Measurements from ENCODE around the gene BMP7.

Gene BMP7

DNA sequence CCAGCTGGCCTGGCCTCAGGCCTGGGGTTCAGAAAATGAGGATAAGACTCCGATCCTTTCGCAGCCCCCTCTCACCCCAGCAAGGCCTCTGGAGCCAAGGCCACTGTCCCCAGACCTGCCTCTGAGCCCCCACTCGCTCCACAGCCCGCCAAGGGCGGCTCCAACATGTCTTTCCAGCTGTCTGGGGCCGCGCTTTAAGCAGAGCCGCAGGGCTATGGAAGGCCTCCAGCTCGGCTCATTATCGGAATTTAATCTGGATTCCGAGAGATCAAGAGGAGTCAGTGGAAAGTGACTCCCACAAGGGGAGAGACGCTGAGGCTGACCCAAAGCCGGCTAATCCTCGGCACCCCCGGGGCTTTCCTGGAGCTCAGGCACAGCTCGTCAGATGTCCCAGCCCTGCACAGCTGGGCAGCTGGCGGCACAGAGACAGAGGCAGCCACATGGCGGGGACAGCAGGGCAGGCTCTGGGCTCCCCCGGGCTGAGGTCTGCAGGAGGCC, 41.8 kb downstream of the BMP7 start:
- DNase-seq = no peak

DNA sequence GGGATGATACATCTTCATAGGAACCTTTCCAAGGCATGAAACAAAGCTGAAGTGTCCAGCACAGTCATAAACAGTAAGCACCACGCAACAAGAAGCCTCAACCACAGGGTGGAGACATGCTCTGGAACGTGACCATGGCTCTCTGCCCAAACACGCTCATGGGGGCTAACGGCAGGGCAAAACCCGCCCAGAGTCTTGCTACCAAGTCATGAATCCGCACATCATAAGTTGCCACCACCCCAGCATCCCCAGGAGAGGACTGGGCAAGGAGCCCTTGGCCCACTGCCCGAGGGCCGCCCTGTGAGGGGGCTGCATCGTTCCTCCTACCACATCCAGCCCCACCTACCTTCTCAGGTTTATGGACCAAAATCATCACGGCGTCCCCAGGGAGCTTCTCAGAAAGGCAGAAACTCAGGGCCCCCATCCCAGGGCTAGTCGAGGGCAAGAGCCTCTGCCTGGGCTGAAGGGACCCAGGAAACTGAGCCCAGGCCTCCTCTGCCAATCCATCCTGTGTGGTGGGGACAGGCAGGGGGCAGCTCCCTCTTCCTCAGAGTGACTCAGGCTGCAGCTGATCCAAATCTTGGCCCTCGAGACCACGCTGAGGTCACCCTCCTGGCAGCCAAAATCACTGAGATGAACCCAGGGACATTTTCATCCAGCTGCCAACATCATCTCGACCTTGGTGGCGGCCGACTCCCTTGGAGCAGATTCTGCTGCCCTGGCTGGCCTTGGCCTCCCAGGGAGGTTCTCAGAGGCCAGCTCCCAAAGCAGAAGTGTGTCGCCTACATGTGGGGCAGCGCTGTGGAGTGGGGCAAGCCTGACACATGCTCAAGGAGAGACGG, 42.6 kb downstream of the BMP7 start:
- DNase-seq = no peak

DNA sequence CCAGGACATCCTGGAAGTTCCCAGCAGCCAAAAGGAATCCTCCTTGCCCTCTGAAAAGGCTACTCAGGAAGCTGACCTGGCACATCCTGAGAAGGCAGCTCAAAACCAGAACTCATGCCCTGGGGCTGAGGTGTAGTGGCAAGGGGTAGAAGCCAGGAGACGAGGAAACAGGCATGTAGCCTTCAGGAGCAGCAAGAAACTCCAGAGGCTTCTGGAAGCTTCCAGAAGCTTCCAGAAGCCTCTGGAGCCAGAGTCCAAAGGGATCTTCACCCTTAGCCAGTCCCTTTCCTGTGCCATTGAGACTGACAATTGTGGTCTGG, 43.9 kb downstream of the BMP7 start:
- DNase-seq = no peak

DNA sequence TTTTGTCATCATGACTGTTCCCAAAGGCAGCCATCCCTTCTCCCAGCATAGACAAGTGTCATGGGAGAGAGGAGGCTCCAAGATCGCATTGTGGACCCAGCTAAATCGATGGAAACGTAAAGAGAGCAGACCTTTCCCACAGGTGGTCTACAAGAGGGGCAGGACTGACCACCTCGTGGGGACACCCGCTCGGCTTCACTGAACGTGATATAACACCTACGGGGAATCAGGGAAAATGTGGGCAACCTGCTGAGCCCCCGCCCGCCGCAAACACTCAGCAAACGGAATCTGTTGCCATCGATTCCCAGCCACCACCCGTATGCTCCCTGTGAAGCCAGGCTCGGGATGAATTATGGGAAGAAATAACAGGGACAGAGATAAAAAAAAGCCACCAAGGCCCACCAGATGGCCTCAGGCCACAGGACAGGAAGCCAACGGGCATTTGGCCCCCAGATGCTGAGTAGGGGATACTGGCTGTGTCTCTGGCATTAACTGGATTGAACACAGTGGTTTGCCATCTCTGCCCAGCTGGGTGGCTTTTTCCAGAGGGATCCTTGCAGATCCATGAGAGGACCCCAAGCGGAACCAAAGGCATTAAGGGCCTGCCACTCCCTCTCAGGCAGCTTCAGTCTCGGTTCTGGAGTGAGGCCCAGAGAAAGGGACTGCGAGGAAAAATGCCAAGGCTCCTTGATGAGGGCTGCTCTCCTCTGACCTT, 44.4 kb downstream of the BMP7 start:
- DNase-seq = no peak

DNA sequence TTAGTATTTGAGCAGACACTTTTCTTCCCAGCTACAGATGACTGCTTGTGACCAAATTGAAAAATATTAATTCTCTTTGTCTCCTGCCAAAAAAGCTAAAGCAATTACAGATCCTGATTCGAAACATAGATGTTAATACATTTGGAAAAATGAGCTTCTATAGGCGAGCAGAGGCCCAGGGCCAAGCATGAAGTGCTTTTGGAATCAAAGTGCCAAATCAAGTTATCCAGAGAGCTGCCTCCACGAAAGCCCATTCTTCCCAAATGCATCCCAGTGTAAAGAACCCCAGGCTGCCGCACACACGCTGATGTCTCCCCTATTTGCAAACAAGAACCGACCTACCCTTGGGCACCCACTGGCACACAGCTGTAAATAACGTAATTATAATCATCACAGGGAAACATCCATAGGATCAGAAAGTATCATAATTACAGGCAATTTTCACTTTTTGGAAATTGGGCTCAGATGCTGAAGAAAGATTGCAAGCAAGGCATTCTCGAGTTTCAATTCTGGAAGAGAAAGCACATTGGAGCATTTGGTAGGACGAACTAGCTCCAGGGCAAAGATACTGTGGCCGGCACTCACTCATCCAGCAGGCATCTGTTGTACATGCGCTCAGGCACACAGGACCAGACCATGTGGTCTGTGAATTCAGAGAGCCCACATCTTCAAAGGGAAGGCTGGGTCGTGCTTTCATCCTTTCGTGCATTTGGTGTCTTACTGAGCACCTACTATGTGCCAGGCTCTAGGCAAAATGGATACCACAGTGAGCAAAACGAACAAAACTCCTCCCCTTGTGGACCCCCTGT, 45.9 kb downstream of the BMP7 start:
- no peak for DNase-seq

DNA sequence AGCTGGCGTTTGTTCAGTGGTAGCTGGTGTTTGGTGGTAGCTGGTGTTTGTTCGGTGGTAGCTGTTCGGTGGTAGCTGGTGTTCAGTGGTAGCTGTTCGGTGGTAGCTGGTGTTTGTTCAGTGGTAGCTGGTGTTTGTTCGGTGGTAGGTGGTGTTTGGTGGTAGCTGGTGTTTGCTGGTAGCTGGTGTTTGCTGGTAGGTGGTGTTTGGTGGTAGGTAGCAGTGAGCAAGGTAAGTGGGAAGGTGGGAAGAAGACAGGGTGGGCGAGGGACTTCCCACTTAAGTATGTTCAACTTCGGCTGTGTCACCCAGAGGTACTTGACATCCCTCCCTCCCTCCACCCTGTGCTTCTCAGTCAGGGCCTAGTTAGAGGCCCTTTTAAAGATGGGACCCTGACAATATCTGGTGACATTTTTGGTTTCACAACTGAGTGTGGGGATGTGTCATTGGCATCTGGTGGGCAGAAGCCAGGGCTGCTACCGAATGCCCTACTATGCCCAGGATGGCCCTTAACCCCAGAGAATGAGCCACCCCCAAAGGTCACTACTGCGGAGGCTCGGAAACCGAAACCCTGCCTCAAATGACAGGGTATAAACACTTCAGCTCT, 47.3 kb downstream of the BMP7 start:
- no peak for DNase-seq

DNA sequence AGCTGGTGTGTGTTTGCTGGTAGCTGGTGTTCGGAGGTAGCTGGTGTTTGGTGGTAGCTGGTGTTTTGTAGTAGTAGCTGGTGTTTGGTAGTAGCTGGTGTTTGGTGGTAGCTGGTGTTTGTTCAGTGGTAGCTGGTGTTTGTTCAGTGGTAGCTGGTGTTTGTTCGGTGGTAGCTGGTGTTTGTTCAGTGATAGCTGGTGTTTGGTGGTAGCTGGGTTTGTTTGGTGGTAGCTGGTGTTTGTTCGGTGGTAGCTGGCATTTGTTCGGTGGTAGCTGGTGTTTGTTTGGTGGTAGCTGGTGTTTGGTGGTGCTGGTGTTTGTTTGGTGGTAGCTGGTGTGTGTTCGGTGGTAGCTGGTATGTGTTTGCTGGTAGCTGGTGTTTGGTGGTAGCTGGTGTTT, 48.0 kb downstream of the BMP7 start:
- no peak for DNase-seq

DNA sequence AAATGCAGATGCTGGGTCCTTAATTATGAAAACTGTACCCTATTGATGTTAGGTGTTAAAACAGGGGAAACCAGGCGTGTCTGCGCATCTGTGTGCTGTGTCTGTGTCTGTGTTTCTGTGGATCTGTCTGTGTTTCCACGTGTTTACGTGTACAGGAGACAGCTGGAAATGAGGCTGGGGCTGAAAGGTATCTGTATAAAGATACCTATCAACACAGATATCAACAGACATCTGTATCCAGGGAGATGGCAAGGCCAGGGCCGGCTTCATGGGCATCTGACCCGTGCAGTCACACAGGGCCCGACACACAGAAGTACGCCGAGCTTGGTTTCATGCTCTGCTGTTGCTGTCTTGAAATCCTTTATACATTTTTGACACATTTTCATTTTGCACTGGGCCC, 48.6 kb downstream of the BMP7 start:
- DNase-seq = no peak

DNA sequence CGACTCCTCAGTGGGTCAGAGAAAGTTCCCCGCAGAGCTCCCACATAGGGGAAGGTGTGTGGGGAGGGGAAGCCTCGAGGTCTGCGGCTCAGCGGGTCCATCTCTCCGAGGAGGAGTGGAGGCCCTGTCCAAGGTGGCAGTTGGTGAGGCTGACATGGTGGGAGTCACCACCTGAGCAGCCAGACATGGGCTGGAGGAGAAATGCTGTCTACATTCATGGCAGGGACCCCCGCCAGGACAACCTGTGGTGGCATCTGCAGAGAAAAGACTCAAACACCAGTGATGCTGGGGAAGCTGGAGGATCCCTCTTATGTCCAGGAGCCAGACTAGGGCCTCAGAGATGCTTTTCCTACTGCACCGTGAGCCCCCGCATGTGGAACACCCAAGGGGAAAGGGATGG, 49.8 kb downstream of the BMP7 start:
- DNase-seq = no peak

DNA sequence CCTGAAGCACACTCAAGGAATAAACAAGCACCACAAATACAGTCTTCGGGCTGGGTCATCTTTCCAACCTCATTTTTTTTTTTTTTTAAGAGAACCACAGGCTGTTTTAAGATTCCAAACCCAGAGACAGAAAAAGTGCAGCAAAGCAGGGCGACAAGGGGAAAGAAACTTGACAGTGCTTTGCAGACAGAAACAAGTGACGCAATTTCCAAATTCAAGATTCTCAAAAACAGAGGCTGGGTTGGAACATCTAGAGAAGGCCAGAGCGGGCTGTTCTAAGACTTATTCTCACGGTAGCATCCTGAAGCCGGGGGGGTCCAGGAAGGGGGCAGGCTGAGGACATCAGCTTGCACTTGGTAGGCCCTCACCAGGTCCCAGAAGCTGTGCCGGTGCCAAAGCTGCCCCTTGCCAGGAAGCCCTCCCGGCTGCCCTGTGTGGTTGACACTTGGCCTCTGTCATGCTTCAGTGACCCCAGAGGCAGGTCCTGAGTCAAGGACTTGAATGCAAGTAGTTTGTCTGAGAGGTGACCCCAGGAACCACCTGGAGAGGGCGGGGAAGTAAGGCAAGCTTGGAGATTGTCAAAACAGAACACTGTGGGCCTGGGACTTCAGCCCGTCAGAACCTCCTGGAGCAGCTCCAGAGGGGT, 50.5 kb downstream of the BMP7 start:
- no peak for DNase-seq

DNA sequence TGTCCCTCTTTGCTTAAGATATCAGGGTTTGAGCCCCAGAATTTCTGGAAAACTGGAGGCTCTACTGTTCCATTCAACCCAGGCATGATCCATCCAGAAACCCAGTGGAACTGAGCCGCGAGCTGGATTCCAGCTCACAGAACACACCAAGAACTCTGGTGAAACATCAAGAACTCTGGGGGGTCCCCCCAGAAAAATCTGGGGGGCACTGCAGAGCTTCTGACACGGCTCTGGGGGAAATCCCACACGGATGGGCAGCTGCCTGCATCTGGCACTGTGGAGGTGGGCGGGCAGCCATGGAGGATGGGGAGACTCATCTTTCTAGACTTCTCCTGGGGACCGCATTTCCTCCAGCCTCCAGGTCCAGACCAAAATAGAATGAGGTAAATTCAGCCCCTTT, 51.0 kb downstream of the BMP7 start:
- DNase-seq = no peak

DNA sequence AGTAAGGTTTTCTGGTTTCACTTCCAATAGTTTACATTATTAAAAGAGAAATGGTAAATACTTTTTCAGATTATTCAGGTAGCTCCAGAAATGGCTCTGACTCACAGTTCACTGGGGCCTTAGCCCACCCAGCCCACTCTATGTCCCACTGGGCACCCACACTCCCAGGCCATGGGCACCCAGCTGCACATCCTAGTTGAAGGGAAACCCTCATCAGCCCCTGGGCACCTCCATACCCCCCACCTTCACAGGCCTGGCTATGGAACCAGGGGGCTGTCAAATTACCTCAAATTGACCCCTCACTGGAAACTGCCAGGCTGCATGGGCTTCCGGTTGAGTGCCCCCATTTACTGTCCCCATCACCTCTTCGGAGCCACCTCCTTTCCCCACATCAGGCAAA, 51.5 kb downstream of the BMP7 start:
- no peak for DNase-seq

DNA sequence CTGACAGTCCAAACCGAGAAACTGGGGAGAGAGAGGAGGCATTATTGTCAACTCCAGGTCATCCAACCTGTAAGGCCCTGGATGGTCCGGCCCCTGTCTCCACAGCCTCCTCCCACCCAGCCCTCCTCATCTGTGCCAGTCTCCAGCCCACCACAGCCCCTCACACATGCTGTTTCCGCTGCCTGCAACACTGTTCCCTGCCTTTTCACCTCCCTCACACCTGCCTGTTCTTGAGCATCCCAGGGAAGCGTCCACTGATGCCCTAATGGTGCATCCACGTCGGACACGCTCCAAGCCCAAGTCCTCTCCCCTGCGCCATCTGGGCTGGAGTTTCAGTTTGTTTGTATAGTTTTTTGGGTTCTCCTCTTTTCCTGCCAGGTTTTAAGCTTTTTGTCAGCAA, 52.0 kb downstream of the BMP7 start:
- DNase-seq = no peak

DNA sequence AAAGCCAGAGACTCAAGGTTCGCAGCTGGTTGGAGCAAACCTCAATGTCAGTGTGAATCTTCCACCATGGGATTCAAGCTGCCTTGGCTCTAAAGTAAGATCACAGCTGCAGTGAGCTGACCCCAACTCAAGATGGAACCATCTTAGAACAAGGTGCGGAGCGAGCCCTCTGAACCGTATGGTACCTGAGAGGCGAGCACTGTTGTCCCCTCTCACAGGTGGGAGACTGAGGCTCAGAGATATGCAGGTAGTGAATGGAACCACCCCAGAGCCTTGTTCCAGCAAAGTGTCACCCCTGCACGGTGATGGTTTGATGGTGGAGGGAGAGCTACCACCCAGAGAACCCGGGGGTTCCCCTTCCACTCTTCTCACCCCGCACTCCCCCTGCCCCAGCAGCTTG, 52.5 kb downstream of the BMP7 start:
- no peak for DNase-seq

DNA sequence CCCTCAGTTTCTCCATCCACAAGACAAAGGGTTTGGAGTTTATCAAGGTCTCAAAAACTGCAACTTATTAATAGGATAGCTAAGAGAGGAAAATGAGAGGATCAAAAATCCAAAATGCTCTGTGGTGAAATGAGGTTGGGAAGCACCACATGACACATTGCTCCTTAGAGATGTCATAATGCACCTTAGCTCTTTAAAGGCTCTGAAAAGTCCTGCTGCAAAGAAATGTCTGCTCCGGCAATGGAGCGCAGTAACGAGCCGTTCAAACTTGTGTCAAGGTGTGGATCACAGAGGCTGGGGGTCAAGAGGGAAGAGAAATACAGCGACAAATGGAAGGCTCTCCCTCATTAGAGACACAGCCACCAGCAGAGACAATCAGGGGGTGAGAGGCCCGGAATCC, 53.1 kb downstream of the BMP7 start:
- DNase-seq = no peak

DNA sequence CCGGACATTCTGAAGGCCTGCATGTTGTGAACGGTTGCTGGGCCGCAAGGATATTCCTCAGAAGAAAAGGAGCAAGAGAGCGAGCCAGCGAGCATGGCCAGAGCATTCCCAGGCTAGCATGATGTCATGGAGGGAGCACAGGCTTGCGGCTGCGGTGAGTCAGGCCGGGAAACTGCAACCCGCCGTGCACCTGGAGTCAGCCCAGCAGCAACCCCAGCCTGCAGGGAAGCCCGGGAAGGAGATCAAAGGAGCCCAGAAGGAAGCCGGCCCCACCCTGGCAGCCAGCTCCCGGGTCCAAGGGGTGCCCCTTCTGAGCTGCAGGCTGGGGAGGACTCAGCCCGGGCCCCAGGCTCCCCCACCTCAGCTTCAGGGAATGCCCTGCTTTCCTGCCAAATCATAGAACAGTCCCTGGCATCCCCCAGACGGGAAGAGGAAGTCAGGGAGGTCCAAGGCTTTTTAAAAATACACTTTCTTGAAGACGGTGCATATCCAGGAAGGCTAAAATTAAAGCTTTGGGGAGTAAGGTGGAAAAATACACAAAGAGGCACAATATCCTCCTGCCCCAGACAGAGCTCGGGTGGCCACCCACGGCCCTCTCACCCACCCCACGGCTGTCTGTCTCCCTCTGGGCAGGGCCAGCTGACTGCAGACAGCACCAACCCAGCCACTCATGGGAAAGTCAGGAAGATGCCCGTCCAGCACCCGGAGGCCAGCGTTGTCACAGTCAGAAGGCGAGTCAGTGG, 53.7 kb downstream of the BMP7 start:
- no peak for DNase-seq

DNA sequence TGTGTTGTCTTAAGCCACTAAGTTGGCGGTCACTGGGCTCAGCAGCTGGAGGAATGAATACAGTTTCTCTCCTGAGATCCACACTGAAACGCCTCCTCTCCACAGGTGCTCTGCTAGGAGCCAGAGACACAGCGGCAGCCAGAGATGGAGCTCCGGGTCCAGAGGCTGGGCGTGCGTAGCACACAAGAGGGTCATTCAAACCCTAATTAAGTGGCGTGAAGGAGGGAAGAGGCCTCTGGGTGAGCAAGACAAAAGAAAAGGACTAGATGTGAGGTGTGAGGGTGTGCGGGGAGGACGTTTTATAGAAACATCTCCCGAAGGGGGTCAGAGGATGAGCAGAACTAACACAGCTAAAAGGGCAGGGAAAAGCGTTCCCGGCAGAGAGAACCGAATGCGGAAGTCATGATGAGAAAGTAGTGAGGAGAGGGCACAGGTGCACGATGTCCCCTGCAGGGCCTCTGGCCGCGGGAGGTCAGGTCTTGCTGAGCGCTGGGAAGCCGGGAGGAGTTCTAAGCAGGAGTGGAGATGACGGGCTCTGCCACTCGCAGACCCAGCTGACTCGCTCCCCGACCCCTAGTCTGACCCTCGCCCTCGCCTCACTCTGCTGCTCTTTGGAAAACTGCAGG, 54.4 kb downstream of the BMP7 start:
- DNase-seq = no peak

DNA sequence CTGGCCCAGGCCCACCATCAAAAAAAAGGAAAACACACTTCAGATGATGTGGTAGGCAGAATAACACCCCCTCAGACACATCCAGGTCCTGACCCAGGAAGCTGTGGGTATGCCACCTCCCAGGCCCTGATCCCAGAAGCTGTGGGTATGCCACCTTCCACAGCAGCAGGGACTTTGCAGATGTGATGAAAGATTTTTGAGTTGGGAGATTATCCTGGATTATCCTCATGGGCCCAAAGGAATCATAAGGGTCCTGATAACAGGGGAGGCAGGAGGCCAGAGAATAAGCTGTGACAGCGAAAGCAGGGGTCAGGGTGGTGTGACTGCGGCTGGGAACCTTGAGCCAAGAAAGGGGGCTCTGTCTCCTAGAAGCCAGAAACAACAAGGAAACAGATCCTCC, 55.0 kb downstream of the BMP7 start:
- DNase-seq = no peak

DNA sequence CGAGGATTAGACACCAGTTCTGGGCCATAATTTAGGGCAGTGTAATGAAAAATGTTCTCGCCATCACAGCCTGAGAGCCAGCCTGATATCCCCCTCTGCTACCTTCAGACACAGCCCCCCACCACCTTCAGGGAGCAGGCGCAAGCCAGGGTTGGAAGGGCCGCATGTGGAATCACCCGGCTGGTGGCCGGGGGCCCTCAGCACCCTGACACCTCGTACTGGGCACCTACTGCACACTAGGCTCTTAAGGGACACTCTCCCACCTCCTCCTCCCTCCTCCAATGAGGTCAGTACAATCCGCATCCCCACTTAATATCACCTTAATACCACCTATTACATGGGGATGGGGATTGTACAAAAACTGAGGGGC, 55.5 kb downstream of the BMP7 start:
- DNase-seq = no peak

DNA sequence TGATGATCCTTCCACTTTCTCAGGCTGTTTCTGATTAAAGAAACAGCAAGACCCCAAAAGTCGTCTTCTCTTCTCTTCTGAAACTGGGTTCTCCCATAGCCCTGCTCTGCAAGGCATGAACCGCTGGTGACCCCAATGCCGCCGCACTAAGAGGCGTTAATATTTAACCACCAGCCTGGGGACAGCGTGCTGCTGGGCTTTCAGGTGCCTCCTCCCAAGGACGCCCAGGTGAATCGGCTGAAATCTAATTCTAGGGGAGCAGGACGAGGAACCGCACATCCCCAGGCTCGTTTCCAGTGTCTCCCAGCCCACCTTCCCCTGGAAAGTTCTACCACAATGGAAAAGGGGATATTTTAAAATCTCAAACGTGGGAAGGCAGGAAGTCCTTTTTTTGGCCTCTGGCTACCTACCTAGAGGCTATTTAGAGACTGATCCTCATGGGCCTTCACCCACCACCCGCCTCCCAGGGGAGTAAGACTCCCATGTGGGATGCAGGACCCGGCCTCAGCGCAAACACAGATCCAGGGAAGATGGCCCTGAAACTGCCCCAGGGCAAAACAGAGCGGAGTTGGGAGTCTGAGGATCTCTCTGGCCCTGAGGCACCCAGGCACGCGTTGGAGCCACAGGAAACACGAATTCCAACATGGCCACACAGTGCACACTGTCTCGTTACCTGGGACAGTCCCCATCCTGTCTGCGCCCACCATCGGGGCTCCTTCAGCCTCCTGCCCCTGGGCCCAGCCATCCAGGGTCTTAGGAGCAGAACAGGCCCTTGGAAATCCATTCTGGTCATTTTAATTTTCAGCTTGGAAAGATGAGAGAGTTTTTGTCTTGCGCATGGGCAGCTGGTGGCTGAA, 56.2 kb downstream of the BMP7 start:
- no peak for DNase-seq

DNA sequence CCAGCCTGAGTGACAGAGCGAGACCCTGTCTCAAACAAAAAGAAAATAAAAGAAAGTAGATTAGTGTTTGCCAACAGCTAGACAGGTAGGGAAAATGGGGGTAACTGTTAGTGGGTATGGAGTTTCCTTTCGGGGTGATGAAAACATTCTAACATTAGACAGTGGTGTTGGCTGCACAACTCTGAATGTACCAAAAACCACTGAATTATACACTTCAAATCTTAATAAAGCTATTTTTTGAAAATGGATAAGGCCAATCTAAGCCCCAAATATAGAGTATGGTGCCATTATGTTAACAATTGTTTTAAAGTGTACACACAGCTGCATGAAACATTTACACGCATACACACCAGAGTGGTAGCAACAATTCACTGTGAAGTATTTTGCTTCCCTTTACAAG, 57.0 kb downstream of the BMP7 start:
- DNase-seq = no peak
